Fibroblast of gingiva (primary cell): ENCODE measurements around the gene CDY2A.
"Not testable (repeated sequence)": the region's sequence is repeated elsewhere in the genome, so short reads cannot be mapped to it uniquely, and the experiment has no call there.

Experiments
- DNase-seq: peaks from one replicate; pipeline ENCODE4 v3.0.0-alpha.2; 2011; ENCODE audit warnings: low read depth

The CDY2A gene, protein sequence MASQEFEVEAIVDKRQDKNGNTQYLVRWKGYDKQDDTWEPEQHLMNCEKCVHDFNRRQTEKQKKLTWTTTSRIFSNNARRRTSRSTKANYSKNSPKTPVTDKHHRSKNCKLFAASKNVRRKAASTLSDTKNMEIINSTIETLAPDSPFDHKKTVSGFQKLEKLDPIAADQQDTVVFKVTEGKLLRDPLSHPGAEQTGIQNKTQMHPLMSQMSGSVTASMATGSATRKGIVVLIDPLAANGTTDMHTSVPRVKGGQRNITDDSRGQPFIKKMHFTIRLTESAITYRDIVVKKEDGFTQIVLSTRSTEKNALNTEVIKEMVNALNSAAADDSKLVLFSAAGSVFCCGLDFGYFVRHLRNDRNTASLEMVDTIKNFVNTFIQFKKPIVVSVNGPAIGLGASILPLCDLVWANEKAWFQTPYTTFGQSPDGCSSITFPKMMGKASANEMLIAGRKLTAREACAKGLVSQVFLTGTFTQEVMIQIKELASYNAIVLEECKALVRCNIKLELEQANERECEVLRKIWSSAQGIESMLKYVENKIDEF

DNA sequence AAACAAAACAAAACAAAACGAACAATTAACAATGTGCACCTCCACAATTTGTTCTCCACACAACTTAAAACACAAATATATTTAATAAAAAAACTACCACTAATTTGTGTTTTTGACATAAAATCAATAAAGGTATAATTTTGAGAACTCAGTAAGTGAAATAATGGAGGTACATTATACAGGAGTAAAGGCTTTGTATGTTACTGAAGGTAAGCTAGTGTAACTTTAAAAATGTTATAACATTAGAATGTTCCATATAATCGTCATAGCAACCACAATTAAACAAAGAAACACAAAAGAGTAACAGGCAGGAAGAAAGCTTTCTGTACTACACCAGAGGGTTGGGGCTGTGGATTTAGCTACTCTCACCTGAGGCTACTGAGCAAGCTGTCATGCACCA, at the start of gene CDY2A:
Gene CDY2A (plus strand): TSS at position 301 of the 400 bp plus-strand sequence. CDS start 328 bp downstream, outside the sequence.
- not testable (repeated sequence) for DNase-seq

DNA sequence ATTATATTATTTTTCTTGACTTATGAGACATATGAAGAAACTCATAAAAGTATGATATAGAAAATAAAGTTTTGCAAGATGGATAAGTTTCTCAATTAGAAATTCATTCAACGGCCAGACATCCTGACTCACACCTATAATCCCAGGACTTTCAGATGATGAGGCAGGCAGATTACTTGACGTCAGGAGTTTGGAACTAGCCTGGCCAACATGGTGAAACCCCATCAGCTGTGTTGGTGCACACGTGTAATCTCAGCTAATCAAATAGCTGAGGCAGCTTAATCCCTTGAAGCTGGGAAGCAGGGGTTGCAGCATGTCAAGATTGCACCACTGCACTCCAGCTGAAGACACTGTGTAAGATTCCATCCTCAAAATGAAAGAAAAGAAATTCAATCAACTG, 28.0 kb upstream of the CDY2A start:
- DNase-seq: not testable (repeated sequence)

DNA sequence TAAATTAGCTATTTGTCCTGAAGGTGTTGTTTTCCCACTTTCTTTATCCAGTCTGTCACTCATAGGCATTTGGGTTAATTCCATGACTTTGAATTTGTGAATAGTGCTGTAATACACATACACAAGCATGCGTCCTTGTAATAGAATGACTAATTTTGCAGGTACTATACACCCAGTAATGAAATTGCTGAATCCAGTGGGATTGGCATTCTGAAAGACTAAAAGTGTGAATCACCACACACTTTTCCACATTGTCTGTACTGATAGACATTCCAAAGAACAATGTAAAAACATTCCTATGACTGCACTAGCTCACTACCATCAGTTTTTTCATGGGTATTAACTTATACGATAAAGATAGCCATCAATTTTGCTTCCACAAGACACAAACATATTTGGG, 27.3 kb upstream of the CDY2A start:
- not testable (repeated sequence) for DNase-seq

DNA sequence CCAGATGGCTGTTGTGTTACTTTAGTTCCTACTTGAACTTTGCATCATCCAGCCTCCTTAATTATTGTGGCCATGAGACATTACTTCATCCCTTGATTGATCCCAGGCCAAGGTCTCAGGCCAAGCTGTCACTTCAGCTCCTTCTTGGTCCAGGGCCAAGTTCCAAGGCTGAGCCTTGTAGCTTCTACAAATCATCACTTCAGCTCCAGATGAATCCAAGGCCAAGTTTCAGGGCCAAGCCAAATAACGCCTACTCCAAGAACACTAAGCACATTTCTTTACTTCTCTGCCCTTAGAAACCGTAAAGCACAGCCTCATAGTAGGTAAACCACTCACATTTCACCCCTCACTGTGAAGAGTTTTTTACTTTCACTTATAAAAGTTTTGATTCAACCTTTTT, 1.7 kb upstream of the CDY2A start:
- DNase-seq: not testable (repeated sequence)

DNA sequence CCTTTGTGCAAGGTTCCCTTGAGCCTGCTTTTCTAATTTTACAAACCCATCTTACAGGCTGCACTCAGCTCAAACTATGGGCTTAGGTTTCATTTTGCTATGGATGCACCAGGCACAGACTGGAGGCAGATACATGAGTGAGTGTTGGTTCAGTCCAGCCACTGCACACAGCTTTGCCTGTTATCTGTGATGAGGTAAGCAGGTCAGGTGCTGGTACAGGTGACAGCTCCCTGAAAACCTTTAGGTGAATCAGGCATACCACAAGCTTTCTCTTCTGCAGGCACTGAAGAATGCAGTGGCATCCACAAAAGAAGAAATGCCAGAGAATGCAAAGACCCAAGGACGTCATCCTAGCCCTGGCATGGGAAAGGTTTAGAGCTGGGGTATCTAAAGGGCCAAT, 3.3 kb downstream of the CDY2A start:
- DNase-seq: not testable (repeated sequence)

DNA sequence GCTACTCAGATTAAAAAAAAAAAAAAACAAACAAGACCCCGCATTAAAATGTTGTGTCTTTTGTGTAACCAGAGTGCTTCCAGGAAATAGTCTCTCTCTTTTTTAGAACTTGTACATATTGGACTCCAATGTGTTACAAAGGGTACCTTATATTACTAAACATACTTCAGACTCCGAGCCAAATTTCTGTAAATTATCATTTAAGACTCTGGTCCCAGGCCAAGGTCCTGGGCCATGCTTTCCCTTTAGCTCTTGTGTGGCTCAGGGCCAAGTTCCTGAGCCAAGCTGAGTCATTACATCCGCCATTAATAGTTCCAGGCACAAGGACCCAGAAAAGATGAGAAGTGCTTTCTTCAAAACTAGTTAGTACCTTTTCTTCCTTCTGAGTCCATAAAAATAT, 4.6 kb downstream of the CDY2A start:
- not testable (repeated sequence) for DNase-seq

DNA sequence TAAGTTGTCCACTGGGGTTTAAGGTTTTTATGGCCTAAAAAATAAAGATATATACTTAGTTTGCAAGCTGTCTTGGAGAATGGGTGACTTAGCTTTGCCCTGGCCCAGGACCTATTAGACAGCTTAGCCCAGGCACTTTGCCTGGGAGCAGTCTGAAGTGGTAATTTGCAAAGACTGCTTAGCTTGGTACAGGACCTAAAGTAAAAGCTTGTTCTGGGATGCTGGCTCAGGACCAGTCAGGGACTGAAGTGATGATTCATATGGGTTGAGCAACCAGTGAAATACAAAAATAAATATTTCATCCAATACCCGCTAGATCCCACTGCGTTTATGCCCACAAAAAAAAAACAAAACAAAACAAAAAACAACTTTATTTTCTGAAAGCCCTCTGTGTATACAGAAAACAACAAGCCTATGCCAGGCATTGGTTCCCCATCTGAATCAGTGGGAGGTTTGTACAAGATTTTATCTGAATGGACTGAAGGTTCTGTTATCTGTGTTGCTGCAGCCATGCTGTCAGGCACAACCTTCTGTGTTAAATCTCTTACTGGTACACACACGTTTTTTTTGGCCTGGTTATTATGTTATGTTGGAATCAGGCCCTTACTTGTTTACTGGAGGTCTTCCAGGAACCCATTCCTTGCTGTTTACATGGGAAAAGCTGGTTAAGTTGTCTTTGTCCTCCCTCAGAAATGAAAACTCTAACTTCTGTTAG, 8.7 kb downstream of the CDY2A start:
- DNase-seq: not testable (repeated sequence)

DNA sequence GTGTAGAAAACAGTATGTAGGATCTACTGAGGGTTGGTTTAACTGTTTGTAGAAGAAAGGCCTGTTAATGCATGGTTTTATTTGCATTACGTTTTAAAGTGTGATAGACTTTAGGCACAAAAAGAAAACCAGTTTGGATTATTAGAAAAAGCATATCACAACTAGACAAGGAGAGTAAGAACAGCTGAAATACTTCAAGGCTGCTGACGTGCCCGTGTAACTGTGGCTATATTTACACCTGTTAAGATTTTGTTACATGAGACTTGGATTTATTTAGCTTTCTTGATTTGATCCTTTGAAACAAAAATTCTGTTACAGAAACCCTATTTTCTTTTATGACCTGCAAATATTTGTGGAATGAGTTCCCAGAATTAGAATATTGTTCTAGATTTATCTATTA, 9.3 kb downstream of the CDY2A start:
- DNase-seq: not testable (repeated sequence)

DNA sequence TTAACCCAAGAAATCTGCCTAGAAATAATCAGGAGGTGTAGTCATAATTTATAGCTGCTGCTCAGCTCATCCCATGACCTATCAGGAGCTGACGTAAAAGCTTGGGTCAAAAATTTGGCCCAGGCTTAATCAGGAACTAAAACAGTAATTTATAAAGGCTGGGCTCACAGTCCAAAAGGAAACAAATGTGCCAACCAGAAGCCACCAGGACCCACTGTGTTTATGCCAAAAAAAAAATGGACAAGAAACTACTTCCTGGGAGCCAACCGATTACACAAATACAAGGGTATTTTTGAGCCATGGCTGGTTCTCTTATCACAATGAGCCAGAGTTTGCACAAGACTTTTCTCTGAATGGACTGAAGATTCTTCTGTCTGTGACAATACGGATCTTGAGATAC, 19.4 kb downstream of the CDY2A start:
- not testable (repeated sequence) for DNase-seq

DNA sequence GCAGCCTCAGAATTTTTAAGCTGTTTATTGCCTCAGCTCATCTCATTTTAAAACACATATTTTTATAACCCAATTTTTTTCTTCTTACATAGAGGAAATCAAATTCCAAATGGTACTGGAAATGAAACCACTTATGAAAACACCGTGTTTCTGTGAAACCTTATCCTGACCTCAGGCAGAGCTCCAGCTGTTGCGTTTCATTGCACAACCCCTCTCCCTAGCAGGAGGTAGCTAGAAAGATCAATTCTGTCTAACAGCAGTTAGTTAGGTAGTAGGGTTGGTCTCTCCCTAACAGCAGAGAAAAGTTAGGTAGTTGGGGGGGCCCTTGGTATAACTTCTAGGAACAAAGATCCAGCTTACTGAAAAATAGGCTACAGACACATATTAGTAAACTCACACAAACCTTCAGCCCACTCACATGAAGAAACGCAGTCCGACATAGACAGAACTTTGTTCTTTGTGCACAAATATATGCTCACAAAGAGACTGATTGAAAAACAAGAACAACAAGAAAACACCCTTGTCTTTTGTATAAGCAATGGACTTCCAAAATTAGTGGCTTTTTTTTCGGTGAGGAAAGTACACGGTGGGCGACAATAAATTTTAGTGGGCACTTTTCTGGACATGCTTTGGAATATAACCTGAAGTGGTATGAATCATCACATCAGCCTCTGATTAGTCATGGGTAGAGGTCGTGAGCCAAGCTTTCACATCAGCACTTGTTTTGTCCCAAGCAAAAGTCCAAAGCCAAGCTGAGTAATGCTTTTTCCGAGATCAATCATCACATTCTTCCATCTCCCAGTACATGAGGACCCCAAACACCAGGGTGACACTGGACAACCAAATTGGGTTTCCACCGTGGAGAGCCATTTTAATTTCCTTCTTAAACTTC, 22.8 kb downstream of the CDY2A start:
- DNase-seq: not testable (repeated sequence)

DNA sequence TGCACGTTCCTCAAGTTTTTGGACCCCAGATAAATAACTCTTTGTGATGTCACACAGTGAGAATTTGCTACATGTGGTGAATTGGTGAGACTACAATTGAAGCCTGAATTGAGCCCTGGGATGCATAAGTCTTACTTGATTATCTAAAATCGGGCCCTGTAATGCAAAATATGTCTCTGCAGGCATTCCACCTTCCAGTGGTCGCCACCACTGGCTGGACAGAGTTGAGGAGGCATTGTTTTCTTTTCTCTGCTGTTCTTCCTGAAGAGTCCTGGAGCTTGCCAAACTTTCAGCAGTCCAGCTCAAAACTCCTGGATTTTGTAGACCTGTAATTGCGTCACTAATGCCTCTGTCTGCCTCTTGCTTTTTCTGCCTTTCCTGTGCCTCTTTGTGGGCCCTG, 23.5 kb downstream of the CDY2A start:
- DNase-seq: not testable (repeated sequence)

DNA sequence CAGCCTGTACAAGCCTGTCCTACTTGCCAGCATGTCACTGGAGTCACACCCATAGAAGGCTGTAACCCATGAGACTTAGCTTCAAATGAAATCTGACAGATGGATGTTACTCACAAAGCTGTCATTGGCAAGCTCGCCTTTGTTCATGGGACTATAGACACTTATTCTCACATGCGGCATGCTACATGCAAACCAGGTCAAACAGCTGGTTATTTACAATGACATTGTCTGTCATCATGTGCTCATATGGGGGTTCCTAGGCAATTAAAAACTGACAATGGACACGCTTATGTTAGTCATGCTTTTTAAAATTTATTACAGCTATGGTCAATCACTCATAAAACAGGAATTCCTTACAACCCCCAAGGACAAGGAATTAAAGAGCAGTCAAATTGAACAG, 30.9 kb downstream of the CDY2A start:
- not testable (repeated sequence) for DNase-seq

DNA sequence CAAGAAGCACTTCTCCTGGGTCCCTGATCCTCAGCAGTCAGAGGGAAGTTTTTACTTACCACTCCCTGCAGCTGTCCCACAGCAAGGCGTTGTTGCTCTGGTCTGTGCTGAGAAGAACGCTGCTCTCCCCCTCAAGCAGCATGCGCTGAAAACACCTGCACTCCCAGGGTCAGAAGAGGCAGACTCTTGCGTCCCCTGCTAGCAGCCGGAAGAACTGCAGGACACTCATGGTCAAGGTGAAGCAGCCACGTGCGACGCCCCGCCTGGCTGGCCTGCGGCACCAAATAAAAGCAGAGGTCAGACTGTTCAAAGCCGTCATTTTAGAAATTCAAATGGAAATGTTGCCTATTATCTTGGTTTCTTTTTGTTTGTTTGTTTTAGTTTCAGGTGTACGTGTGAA, 47.9 kb downstream of the CDY2A start:
- DNase-seq: not testable (repeated sequence)
